Measurements from ENCODE around the gene NKIRAS1.

DNA sequence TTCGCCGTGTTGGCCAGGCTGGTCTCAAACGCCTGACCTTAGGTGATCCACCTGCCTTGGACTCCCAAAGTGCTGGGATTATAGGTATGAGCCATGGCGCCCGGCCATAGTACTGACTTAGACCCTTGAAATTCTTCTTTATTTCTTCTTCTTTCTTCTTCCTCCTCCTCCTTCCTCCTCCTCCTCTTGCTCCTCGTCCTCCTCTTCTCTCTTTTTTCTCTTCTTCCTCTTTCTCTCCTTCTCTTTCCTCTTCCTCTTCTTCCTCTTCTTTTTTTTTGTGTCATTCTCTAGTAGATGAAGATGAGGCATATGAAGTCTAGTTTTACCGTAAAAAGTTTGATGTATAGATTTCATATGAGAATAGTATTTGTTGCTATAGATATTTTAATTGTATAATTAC is 9.5 kb upstream of the NKIRAS1 start:
- TF ChIP-seq SIN3A (IDR thresholded peaks at IDR 0.05; ENCODE audit: borderline replicate concordance, insufficient read depth, low read length) (no peak), POLR2AphosphoS5 (IDR thresholded peaks at IDR 0.05; ENCODE audit: low read depth, low read length) (no peak), TAF1 (IDR thresholded peaks at IDR 0.05; ENCODE audit: borderline replicate concordance, insufficient read depth, low read length) (no peak), FOXP2 (optimal IDR thresholded peaks at IDR 0.05; ENCODE audit: borderline replicate concordance, extremely low read depth, extremely low read length, insufficient read depth) (no peak)
- TF ChIP-seq, protein P1, sequence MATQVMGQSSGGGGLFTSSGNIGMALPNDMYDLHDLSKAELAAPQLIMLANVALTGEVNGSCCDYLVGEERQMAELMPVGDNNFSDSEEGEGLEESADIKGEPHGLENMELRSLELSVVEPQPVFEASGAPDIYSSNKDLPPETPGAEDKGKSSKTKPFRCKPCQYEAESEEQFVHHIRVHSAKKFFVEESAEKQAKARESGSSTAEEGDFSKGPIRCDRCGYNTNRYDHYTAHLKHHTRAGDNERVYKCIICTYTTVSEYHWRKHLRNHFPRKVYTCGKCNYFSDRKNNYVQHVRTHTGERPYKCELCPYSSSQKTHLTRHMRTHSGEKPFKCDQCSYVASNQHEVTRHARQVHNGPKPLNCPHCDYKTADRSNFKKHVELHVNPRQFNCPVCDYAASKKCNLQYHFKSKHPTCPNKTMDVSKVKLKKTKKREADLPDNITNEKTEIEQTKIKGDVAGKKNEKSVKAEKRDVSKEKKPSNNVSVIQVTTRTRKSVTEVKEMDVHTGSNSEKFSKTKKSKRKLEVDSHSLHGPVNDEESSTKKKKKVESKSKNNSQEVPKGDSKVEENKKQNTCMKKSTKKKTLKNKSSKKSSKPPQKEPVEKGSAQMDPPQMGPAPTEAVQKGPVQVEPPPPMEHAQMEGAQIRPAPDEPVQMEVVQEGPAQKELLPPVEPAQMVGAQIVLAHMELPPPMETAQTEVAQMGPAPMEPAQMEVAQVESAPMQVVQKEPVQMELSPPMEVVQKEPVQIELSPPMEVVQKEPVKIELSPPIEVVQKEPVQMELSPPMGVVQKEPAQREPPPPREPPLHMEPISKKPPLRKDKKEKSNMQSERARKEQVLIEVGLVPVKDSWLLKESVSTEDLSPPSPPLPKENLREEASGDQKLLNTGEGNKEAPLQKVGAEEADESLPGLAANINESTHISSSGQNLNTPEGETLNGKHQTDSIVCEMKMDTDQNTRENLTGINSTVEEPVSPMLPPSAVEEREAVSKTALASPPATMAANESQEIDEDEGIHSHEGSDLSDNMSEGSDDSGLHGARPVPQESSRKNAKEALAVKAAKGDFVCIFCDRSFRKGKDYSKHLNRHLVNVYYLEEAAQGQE (IDR thresholded peaks at IDR 0.05; ENCODE audit: insufficient read depth in 1 of 2, low read depth in 2 of 2, low read length in 2 of 2), result no peak

Data from PFSK-1 (cell line).